ENCODE data around the gene TMEM98.
"Not testable (repeated sequence)": the region's sequence is repeated elsewhere in the genome, so short reads cannot be mapped to it uniquely, and the experiment has no call there.

TMEM98 gene

DNA sequence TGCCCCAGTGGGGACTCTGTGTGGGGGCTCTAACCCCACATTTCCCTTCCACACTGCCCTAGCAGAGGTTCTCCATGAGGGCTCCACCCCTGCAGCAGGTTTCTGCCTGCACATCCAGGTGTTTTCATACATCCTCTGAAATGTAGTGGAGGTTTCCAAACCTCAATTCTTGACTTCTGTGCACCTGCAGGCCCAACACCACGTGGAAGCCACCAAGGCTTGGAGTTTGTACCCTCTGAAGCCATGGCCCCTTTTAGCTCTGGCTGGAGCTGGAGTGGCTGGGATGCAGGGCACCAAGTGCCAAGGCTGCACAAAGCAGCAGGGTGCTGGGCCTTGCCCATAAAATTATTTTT lies 59.5 kb downstream of the TMEM98 start:
- not testable (repeated sequence) for DNase-seq

DNA sequence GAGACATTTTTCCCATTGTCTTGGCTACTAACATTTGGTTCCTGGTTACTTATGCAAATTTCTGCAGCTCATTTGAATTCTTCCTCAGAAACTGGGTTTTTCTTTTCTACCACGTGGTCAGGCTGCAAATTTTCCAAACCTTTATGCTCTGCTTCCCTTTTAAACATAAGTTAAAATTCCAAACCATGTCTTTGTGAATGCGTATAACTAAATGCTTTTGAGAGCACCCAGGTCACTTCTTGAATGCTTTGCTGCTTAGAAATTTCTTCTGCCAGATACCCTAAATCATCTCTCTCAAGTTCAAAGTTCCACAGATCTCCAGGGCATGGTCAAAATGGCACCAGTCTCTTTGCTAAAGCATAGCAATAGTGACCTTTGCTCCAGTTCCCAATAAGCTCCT lies 59.9 kb downstream of the TMEM98 start:
- not testable (repeated sequence) for DNase-seq

- no peak for DNase-seq
Measured at GRCh38 chr17:32988481-32989101, 60.6 kb downstream of the TMEM98 start.

DNA sequence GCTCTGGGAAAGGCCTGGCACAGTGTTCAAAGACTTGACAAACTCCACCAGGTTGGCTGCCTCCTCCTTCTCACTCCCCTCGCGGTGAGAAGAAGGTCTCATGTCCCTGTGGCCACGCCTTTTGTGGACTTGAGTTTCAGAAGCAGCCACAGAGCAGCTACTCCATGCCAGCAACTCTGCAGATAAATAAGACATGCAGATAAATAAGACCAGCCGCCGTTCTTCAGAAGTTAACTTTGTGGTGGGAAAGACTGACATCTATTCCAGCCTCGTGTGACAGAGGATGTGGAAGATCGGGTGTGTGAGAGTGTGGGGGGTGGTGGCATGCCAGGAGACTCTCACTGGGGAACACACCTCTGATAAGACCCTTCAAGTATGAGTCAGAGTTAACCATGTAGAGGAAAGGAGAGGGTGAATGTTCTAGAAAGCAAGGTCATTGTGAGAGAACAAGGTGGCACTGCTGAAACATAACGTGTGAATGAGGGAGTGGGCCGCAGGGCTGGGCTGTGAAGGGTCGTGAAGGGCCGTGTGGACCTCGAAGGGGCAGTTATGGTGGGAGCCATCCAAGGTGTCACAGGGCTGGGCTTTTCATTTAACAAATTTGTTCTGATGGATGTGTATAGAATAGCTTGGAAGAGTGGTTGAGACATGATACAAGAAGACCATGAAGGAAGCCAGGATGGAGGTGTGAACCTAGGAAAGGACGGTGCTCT lies 64.5 kb downstream of the TMEM98 start:
- DNase-seq: no peak

DNA sequence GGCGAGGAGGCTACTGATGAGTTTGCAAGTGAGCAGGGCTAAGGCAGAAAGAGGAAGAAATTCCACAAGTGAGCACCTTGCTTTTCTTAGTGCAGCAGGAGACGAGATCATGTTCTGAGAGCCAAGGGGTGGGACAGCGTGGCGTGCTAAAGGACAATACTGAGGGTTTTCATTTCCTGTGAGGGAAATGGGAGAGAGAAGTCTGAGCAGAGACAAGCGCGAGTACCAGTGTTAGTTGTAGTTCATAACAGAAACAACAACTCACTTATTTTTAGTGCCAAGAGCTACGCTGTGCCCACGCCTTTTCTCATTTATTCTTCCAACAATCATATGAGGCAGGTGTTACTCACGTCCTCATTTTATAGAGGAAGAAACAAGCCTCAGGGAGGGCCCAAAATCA lies 66.0 kb downstream of the TMEM98 start:
- no peak for DNase-seq
